Naive thymus-derived CD4-positive, alpha-beta T cell (primary cell): ENCODE data around the gene FBXL15. TPM values are rescaled to one million over a fixed set of nuclear protein-coding genes. Genes with fewer than 3 reads are reported as not detected.
A peak's percentile ranks its signal among the peaks of the same experiment; 100 is the strongest.

Experiments
- ATAC-seq: fragments of 150-1000 bp; cut with Tn5 transposase; 2 replicates; pipeline ENCODE4 v1.10.0; 2021; ENCODE audit warnings: mild to moderate bottlenecking, moderate library complexity
- CTCF ChIA-PET: fragments of 350-600 bp; sonication (Branson Sonifier 250); formaldehyde crosslinking; loops from one replicate; lab custom pipeline; 2021; ENCODE audit warnings: antibody characterized with exemption; lab: Charles Lee
- POLR2A ChIA-PET: fragments of 350-600 bp; sonication (Branson Sonifier 250); formaldehyde crosslinking; loops from one replicate; lab custom pipeline; 2021; ENCODE audit warnings: antibody characterized with exemption, inconsistent platforms; lab: Charles Lee
- DNase-seq, 9 donors: peaks; one replicate each; pipeline versions ENCODE4 v3.0.0 to v3.0.0-alpha.2; 2020 to 2022; ENCODE audit warnings: mixed read lengths in 1 of 9
- H3K27ac ChIP-seq: one replicate; pipeline ENCODE4 v1.7.0; 2013; ENCODE audit warnings: mild to moderate bottlenecking, low read depth, low read length, moderate library complexity
- H3K27me3 ChIP-seq, 2 donors: one replicate each; pipeline ENCODE4 v1.7.0; 2013; ENCODE audit warnings: low read length in 2 of 2, mild to moderate bottlenecking in 2 of 2, moderate library complexity in 2 of 2; ENCODE audit not compliant: control insufficient read depth in 2 of 2, insufficient read depth in 2 of 2
- H3K36me3 ChIP-seq, 3 experiments: 1 replicate in 2 of 3; 2 replicates in 1 of 3; pipeline ENCODE4 v1.7.0; 2013; ENCODE audit warnings: low read length in 3 of 3, mild to moderate bottlenecking in 3 of 3, moderate library complexity in 1 of 3; ENCODE audit not compliant: insufficient read depth in 3 of 3, control insufficient read depth in 2 of 3
- H3K4me1 ChIP-seq, 2 donors: one replicate each; pipeline ENCODE4 v1.7.0; 2013; ENCODE audit warnings: low read length in 2 of 2, mild to moderate bottlenecking in 2 of 2, moderate library complexity in 1 of 2; ENCODE audit not compliant: control insufficient read depth in 2 of 2, insufficient read depth in 2 of 2
- H3K4me3 ChIP-seq: 2 replicates; pipeline ENCODE4 v1.7.0; 2013; ENCODE audit warnings: mild to moderate bottlenecking, low read length
- H3K9me3 ChIP-seq, 3 experiments: 1 replicate in 2 of 3; 2 replicates in 1 of 3; pipeline ENCODE4 v1.7.0; 2013; ENCODE audit warnings: low read length in 3 of 3; ENCODE audit not compliant: control insufficient read depth in 2 of 3
- H3K27ac Mint-ChIP-seq, 9 donors: one replicate each; pipeline ENCODE4 v1.8.0; 2020 to 2022; ENCODE audit warnings: mixed read lengths in 9 of 9, mild to moderate bottlenecking in 8 of 9, moderate library complexity in 5 of 9, inconsistent platforms in 2 of 9
- H3K27me3 Mint-ChIP-seq, 5 donors: one replicate each; pipeline ENCODE4 v1.8.0; 2021 to 2022; ENCODE audit warnings: mixed read lengths in 5 of 5, mild to moderate bottlenecking in 1 of 5
- H3K36me3 Mint-ChIP-seq, 5 donors: one replicate each; pipeline ENCODE4 v1.8.0; 2020 to 2022; ENCODE audit warnings: mixed read lengths in 5 of 5, mild to moderate bottlenecking in 3 of 5, inconsistent platforms in 1 of 5
- H3K4me1 Mint-ChIP-seq, 7 donors: one replicate each; pipeline ENCODE4 v1.8.0; 2020 to 2022; ENCODE audit warnings: mixed read lengths in 7 of 7, mild to moderate bottlenecking in 3 of 7, inconsistent platforms in 1 of 7
- H3K4me3 Mint-ChIP-seq, 10 donors: one replicate each; pipeline ENCODE4 v1.8.0; 2020 to 2022; ENCODE audit warnings: mild to moderate bottlenecking in 10 of 10, mixed read lengths in 10 of 10, moderate library complexity in 6 of 10, inconsistent platforms in 2 of 10
- H3K9me3 Mint-ChIP-seq, 11 donors: one replicate each; pipeline ENCODE4 v1.8.0; 2020 to 2022; ENCODE audit warnings: mixed read lengths in 11 of 11, mild to moderate bottlenecking in 4 of 11, inconsistent platforms in 1 of 11, moderate library complexity in 1 of 11
- intact Hi-C, 2 donors: fragments of 100-400 bp; cut with micrococcal nuclease; formaldehyde crosslinking; loops; one replicate each; pipeline ENCODE4 v1.15.1; 2023
- polyA plus RNA-seq, 2 donors: library from polyadenylated mRNA; unstranded; fragments of 300-500 nt; fragmentation: Illumina TruSeq; gene quantifications; one replicate each; pipeline ENCODE4 v1.2.3, GENCODE V29; 2021
- total RNA-seq, 6 experiments: library from RNA in 5 of 6; stranded (reverse) in 5 of 6; gene quantifications; 1 replicate in 5 of 6; 2 replicates in 1 of 6; pipeline ENCODE4 v1.2.3 and lab custom pipeline; 2021 to 2026

FBXL15 gene
- total and polyA plus RNA-seq, 7 experiments from 2014 or later, result 10.8 to 40.4 (median 17.2) TPM

- ChIA-PET POLR2A (interaction anchor here (1.0 to 1.3 kb wide), 3 partner anchors 14 to 62 kb away, joined by 3 to 4 read pairs (median 4); partner anchors contain the start of gene C10orf95), CTCF (interaction anchor here (0.9 to 1.1 kb wide), 3 partner anchors 13 to 218 kb away, joined by 3 to 4 read pairs (median 3); no protein-coding TSS in a partner anchor)
- Histone ChIP-seq H3K9me3 (no peaks in the 10 kb centered on the region), H3K4me3 (no peak overlapping the region), H3K4me1 (peaks cover 9 to 14% of the 10 kb centered on the region in 2 donors), H3K27me3 (no peaks in the 10 kb centered on the region), H3K36me3 (peaks cover 0 to 10% (median 0%) of the 10 kb centered on the region in 3 experiments), H3K27ac (no peak overlapping the region)
- Mint-ChIP-seq H3K36me3 (peaks cover 0 to 10% (median 5%) of the 10 kb centered on the region in 5 donors), H3K4me1 (peaks cover 21 to 41% (median 30%) of the 10 kb centered on the region in 7 donors), H3K4me3 (no peak overlapping the region), H3K9me3 (no peaks in the 10 kb centered on the region), H3K27me3 (peaks cover 0 to 2% (median 0%) of the 10 kb centered on the region in 5 donors), H3K27ac (no peak overlapping the region)
- intact Hi-C loops, result no loop called here
- ATAC-seq (no peak), DNase-seq (no peak)
Measured at GRCh38 chr10:102465466-102465865, 44.8 kb downstream of the FBXL15 start.

GRCh38 chr10:102467318-102467717 lies 46.7 kb downstream of the FBXL15 start:
- no peaks in the 10 kb centered on the region for H3K9me3 Mint-ChIP-seq
- H3K4me3 Mint-ChIP-seq, result no peak overlapping the region
- peaks cover 0 to 10% (median 5%) of the 10 kb centered on the region in 5 donors for H3K36me3 Mint-ChIP-seq
- no peaks in the 10 kb centered on the region for H3K27me3 ChIP-seq
- H3K27ac ChIP-seq, result no peak overlapping the region
- no peaks in the 10 kb centered on the region for H3K9me3 ChIP-seq
- peaks cover 0 to 2% (median 0%) of the 10 kb centered on the region in 5 donors for H3K27me3 Mint-ChIP-seq
- no peaks in the 10 kb centered on the region for H3K4me1 ChIP-seq
- H3K4me3 ChIP-seq, result no peak overlapping the region
- POLR2A ChIA-PET, result no interaction called here
- peaks cover 6 to 24% (median 14%) of the 10 kb centered on the region in 7 donors for H3K4me1 Mint-ChIP-seq
- intact Hi-C loops, result no loop called here
- peak overlapping the region in 1 of 9 donors; percentile 12 for H3K27ac Mint-ChIP-seq
- CTCF ChIA-PET, result interaction anchor here (1.1 to 1.5 kb wide), 2 partner anchors 12 to 74 kb away, joined by 3 to 4 read pairs; no protein-coding TSS in a partner anchor
- H3K36me3 ChIP-seq, result peaks cover 0 to 13% (median 0%) of the 10 kb centered on the region in 3 experiments
- ATAC-seq (no peak), DNase-seq (no peak)

GRCh38 chr10:102467971-102468438 lies 47.4 kb downstream of the FBXL15 start:
- ATAC-seq (peak; percentile 61), DNase-seq (no peak)
- no peaks in the 10 kb centered on the region for H3K27me3 ChIP-seq
- H3K4me3 ChIP-seq, result no peak overlapping the region
- POLR2A ChIA-PET, result interaction anchor here (1.1 kb wide), 1 partner anchor 75 kb away, joined by 3 read pairs; no protein-coding TSS in a partner anchor
- Mint-ChIP-seq H3K4me1 (peaks cover 6 to 18% (median 12%) of the 10 kb centered on the region in 7 donors), H3K36me3 (peaks cover 0 to 10% (median 5%) of the 10 kb centered on the region in 5 donors), H3K27ac (no peak overlapping the region), H3K27me3 (peaks cover 0 to 2% (median 0%) of the 10 kb centered on the region in 5 donors), H3K4me3 (no peak overlapping the region), H3K9me3 (no peaks in the 10 kb centered on the region)
- CTCF ChIA-PET, result interaction anchor here (0.9 to 1.5 kb wide), 2 partner anchors 11 to 74 kb away, joined by 4 read pairs; no protein-coding TSS in a partner anchor
- H3K27ac ChIP-seq, result no peak overlapping the region
- peaks cover 0 to 13% (median 0%) of the 10 kb centered on the region in 3 experiments for H3K36me3 ChIP-seq
- H3K4me1 ChIP-seq, result peaks cover 2 to 7% of the 10 kb centered on the region in 2 donors
- intact Hi-C loops, result no loop called here
- no peaks in the 10 kb centered on the region for H3K9me3 ChIP-seq

GRCh38 chr10:102468683-102469082 lies 48.0 kb downstream of the FBXL15 start:
- ChIA-PET CTCF (interaction anchor here (0.6 to 1.5 kb wide), 4 partner anchors 10 to 75 kb away, joined by 3 to 6 read pairs (median 4); no protein-coding TSS in a partner anchor), POLR2A (interaction anchor here (0.6 to 1.3 kb wide), 4 partner anchors 12 to 350 kb away, joined by 3 read pairs; no protein-coding TSS in a partner anchor)
- intact Hi-C loops, result no loop called here
- H3K4me3 Mint-ChIP-seq, result no peak overlapping the region
- H3K27me3 Mint-ChIP-seq, result no peaks in the 10 kb centered on the region
- no peaks in the 10 kb centered on the region for H3K27me3 ChIP-seq
- H3K9me3 ChIP-seq, result no peaks in the 10 kb centered on the region
- peaks cover 0 to 10% (median 5%) of the 10 kb centered on the region in 5 donors for H3K36me3 Mint-ChIP-seq
- DNase-seq (no peak), ATAC-seq (no peak)
- H3K36me3 ChIP-seq, result peaks cover 0 to 13% (median 0%) of the 10 kb centered on the region in 3 experiments
- H3K9me3 Mint-ChIP-seq, result no peaks in the 10 kb centered on the region
- peaks cover 6 to 19% (median 15%) of the 10 kb centered on the region in 7 donors for H3K4me1 Mint-ChIP-seq
- no peak overlapping the region for H3K27ac ChIP-seq
- H3K4me1 ChIP-seq, result peaks cover 9 to 11% of the 10 kb centered on the region in 2 donors
- H3K27ac Mint-ChIP-seq, result no peak overlapping the region
- no peak overlapping the region for H3K4me3 ChIP-seq

DNA sequence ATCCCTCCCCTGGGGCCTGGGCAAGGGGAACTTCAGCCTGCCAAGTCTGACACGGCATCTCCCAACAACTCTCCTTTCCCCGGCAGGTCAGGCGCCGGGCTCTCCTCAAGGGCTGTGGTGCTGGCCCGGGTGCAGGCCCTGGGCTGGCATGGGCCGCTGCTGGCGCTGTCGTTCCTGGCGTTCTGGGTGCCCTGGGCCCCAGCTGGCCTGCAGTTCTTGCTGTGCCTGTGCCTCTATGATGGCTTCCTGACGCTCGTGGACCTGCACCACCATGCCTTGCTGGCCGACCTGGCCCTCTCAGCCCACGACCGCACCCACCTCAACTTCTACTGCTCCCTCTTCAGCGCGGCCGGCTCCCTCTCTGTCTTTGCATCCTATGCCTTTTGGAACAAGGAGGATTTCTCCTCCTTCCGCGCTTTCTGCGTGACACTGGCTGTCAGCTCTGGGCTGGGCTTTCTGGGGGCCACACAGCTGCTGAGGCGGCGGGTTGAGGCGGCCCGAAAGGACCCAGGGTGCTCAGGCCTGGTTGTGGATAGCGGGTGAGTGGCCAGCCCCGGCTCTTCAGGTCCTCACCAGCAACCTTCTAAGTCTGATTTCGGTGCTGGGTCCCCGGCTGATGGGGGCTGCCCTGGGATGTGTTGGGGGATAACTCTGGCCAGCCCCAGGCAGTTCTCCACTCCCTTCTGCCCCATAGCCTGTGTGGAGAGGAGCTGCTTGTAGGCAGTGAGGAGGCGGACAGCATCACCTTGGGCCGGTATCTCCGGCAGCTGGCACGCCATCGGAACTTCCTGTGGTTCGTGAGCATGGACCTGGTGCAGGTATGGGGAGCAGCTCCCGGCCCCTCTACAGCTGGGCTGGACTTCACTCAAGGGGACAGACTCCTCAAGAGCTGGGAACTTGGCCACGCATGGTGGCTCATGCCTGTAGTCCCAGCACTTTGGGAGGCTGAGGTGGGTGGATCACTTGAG lies 50.2 kb downstream of the FBXL15 start:
- Mint-ChIP-seq H3K36me3 (peaks cover 0 to 13% (median 6%) of the 10 kb centered on the region in 5 donors), H3K4me1 (peaks cover 7 to 30% (median 19%) of the 10 kb centered on the region in 7 donors), H3K27ac (no peak overlapping the region), H3K4me3 (peak overlapping the region in 1 of 10 donors; percentile 43), H3K9me3 (no peaks in the 10 kb centered on the region), H3K27me3 (no peaks in the 10 kb centered on the region)
- ATAC-seq (no peak), DNase-seq (no peak)
- H3K27me3 ChIP-seq, result no peaks in the 10 kb centered on the region
- peaks cover 0 to 13% (median 0%) of the 10 kb centered on the region in 3 experiments for H3K36me3 ChIP-seq
- no peak overlapping the region for H3K4me3 ChIP-seq
- no peaks in the 10 kb centered on the region for H3K9me3 ChIP-seq
- intact Hi-C loops, result no loop called here
- ChIA-PET CTCF (interaction anchor here (0.6 to 2.7 kb wide), 4 partner anchors 9 to 113 kb away, joined by 4 to 7 read pairs (median 5); no protein-coding TSS in a partner anchor), POLR2A (interaction anchor here (0.7 to 1.6 kb wide), 6 partner anchors 9 to 76 kb away, joined by 3 to 7 read pairs (median 3); partner anchors contain the start of genes C10orf95 and NFKB2)
- H3K27ac ChIP-seq, result no peak overlapping the region
- H3K4me1 ChIP-seq, result peaks cover 9 to 11% of the 10 kb centered on the region in 2 donors
